GM18907 (cell line): ENCODE data around the gene CNNM1.
A peak's percentile ranks its signal among the peaks of the same experiment; 100 is the strongest.

Experiments
- ATAC-seq: cut with Tn5 transposase; IDR thresholded peaks from one replicate; pipeline ENCODE4 v1.9.1; 2021; ENCODE audit warnings: mild to moderate bottlenecking, moderate library complexity; ENCODE audit not compliant: unreplicated experiment

Gene CNNM1

GRCh38 chr10:99370993-99371392, 41.8 kb downstream of the CNNM1 start:
- ATAC-seq = peak; percentile 93

- ATAC-seq = no peak
Measured at GRCh38 chr10:99372546-99373271, 43.6 kb downstream of the CNNM1 start.

- no peak for ATAC-seq
Measured at GRCh38 chr10:99374526-99374925, 45.4 kb downstream of the CNNM1 start.

- no peak for ATAC-seq
Measured at GRCh38 chr10:99374972-99375371, 45.8 kb downstream of the CNNM1 start.

- ATAC-seq = no peak
Measured at GRCh38 chr10:99375426-99375825, 46.3 kb downstream of the CNNM1 start.

- no peak for ATAC-seq
Measured at GRCh38 chr10:99382176-99382575, 53.0 kb downstream of the CNNM1 start.

- no peak for ATAC-seq
Measured at GRCh38 chr10:99387071-99387470, 57.9 kb downstream of the CNNM1 start.

GRCh38 chr10:99387541-99387940, 58.4 kb downstream of the CNNM1 start:
- ATAC-seq = no peak

- no peak for ATAC-seq
Measured at GRCh38 chr10:99389729-99390480, 60.7 kb downstream of the CNNM1 start.

GRCh38 chr10:99391346-99391745, 62.2 kb downstream of the CNNM1 start:
- ATAC-seq = no peak

- no peak for ATAC-seq
Measured at GRCh38 chr10:99393036-99393435, 63.9 kb downstream of the CNNM1 start.

GRCh38 chr10:99393683-99394082, 64.5 kb downstream of the CNNM1 start:
- ATAC-seq = no peak

GRCh38 chr10:99394256-99394655, 65.1 kb downstream of the CNNM1 start:
- ATAC-seq = no peak

GRCh38 chr10:99394761-99395386, 65.7 kb downstream of the CNNM1 start:
- ATAC-seq = no peak

GRCh38 chr10:99395750-99396445, 66.7 kb downstream of the CNNM1 start:
- ATAC-seq = no peak

GRCh38 chr10:99396471-99396870, 67.3 kb downstream of the CNNM1 start:
- ATAC-seq = no peak

GRCh38 chr10:99399664-99400063, 70.5 kb downstream of the CNNM1 start:
- no peak for ATAC-seq

- no peak for ATAC-seq
Measured at GRCh38 chr10:99403674-99404073, 74.5 kb downstream of the CNNM1 start.

GRCh38 chr10:99406149-99406548, 77.0 kb downstream of the CNNM1 start:
- ATAC-seq = no peak

GRCh38 chr10:99410146-99410545, 81.0 kb downstream of the CNNM1 start:
- no peak for ATAC-seq

- no peak for ATAC-seq
Measured at GRCh38 chr10:99410876-99411275, 81.7 kb downstream of the CNNM1 start.
